A673 (cell line): ENCODE data around the gene CDYL. TPM values are rescaled to one million over a fixed set of nuclear protein-coding genes. Genes with fewer than 3 reads are reported as not detected.

Source experiments
- BruUV-seq: library from RNA; stranded (reverse); fragments of 400-500 nt; replicated peaks from 2 replicates; lab custom pipeline; 2021; lab: Mats Ljungman, UMichigan
- CTCF ChIA-PET: fragments of 300-600 bp; sonication (Branson Sonifier 250); formaldehyde crosslinking; loops from one replicate; lab custom pipeline; 2022; ENCODE audit warnings: antibody characterized with exemption; lab: Charles Lee
- POLR2A ChIA-PET: fragments of 300-600 bp; sonication (Branson Sonifier 250); formaldehyde crosslinking; loops from one replicate; lab custom pipeline; 2022; ENCODE audit warnings: antibody characterized with exemption; ENCODE audit not compliant: low non-redundant PET; lab: Charles Lee
- DNase-seq: peaks from one replicate; pipeline ENCODE4 v3.0.0-alpha.2; 2015; ENCODE audit warnings: low spot score
- H3K27ac ChIP-seq: fragments of 200-600 bp; sonication (generic); 2 replicates; pipeline ENCODE4 v1.5.1; 2016; ENCODE audit warnings: mixed run types, low read depth, mild to moderate bottlenecking, mixed read lengths, antibody characterized with exemption, low read length; ENCODE audit not compliant: poor library complexity, severe bottlenecking
- H3K27me3 ChIP-seq: fragments of 200-600 bp; sonication (generic); replicated peaks from 2 replicates; pipeline ENCODE4 v1.6.1; 2017; ENCODE audit warnings: mixed run types, low read depth, mild to moderate bottlenecking, mixed read lengths, antibody characterized with exemption, low read length; ENCODE audit not compliant: insufficient read depth, poor library complexity
- H3K36me3 ChIP-seq: fragments of 200-600 bp; sonication (generic); 2 replicates; pipeline ENCODE4 v1.6.1; 2016; ENCODE audit warnings: mixed run types, mild to moderate bottlenecking, mixed read lengths, antibody characterized with exemption, low read length; ENCODE audit not compliant: insufficient read depth, poor library complexity, severe bottlenecking
- H3K4me1 ChIP-seq: fragments of 200-600 bp; sonication (generic); 2 replicates; pipeline ENCODE4 v1.6.1; 2017; ENCODE audit warnings: mixed run types, mild to moderate bottlenecking, mixed read lengths, antibody characterized with exemption, low read length; ENCODE audit not compliant: insufficient read depth, poor library complexity, severe bottlenecking
- H3K4me3 ChIP-seq: fragments of 200-600 bp; sonication (generic); 2 replicates; pipeline ENCODE4 v1.5.1; 2016; ENCODE audit warnings: low read depth, mixed run types, mild to moderate bottlenecking, mixed read lengths, low read length; ENCODE audit not compliant: poor library complexity, severe bottlenecking
- H3K9me3 ChIP-seq: fragments of 200-600 bp; sonication (generic); 2 replicates; pipeline ENCODE4 v1.6.1; 2016; ENCODE audit warnings: mixed run types, low read depth, mild to moderate bottlenecking, mixed read lengths, antibody characterized with exemption, low read length; ENCODE audit not compliant: poor library complexity, severe bottlenecking
- CTCF ChIP-seq: fragments of 300-800, 200-600 bp; sonication (generic); conservative IDR thresholded peaks from 2 replicates; pipeline ENCODE4 v1.5.1; 2017; ENCODE audit warnings: low read depth, mild to moderate bottlenecking, antibody characterized with exemption, low read length, moderate library complexity, mixed read lengths
- EZH2 ChIP-seq: fragments of 200-600 bp; sonication (generic); IDR thresholded peaks from 2 replicates; pipeline ENCODE4 v1.6.1; 2017; ENCODE audit warnings: borderline replicate concordance, low read depth, mild to moderate bottlenecking, mixed read lengths, antibody characterized with exemption, low read length; ENCODE audit not compliant: poor library complexity, severe bottlenecking
- intact Hi-C: fragments of 100-400 bp; cut with micrococcal nuclease; formaldehyde crosslinking; loops from one replicate; pipeline ENCODE4 v1.10.0; 2022; ENCODE audit not compliant: unreplicated experiment
- total RNA-seq: library from RNA; stranded (reverse); gene quantifications from 2 replicates; pipeline ENCODE4 v1.2.3, GENCODE V29; 2021

CDYL gene
- total RNA-seq, 1 experiment from 2014 or later = 57.6 TPM

- H3K9me3 ChIP-seq = no peaks in the 10 kb centered on the region
- no peaks in the 10 kb centered on the region for H3K36me3 ChIP-seq
- intact Hi-C loops = no loop called here
- TF ChIP-seq EZH2 (no peak), CTCF (no peak)
- no peak for DNase-seq
- no peak overlapping the region for H3K4me3 ChIP-seq
- ChIA-PET POLR2A (no interaction called here), CTCF (no interaction called here)
- H3K4me1 ChIP-seq = peaks cover 9% of the 10 kb centered on the region
- no peak overlapping the region for H3K27ac ChIP-seq
- no peaks in the 10 kb centered on the region for H3K27me3 ChIP-seq
- no TSS peak for BruUV-seq
Observed at GRCh38 chr6:4885341-4885933, 109.2 kb downstream of the CDYL start.

GRCh38 chr6:4888841-4889240 is 112.6 kb downstream of the CDYL start:
- ChIA-PET POLR2A (no interaction called here), CTCF (no interaction called here)
- H3K9me3 ChIP-seq = no peaks in the 10 kb centered on the region
- H3K4me3 ChIP-seq = no peak overlapping the region
- TF ChIP-seq CTCF (no peak), EZH2 (no peak)
- no peak for DNase-seq
- H3K4me1 ChIP-seq = peaks cover 9% of the 10 kb centered on the region
- BruUV-seq = no TSS peak
- no peaks in the 10 kb centered on the region for H3K27me3 ChIP-seq
- no peak overlapping the region for H3K27ac ChIP-seq
- intact Hi-C loops = no loop called here
- H3K36me3 ChIP-seq = no peaks in the 10 kb centered on the region

GRCh38 chr6:4889701-4890100 is 113.5 kb downstream of the CDYL start:
- BruUV-seq = no TSS peak
- peak; percentile 50 for DNase-seq
- ChIA-PET POLR2A (no interaction called here), CTCF (no interaction called here)
- Histone ChIP-seq H3K4me1 (peaks cover 9% of the 10 kb centered on the region), H3K27me3 (no peaks in the 10 kb centered on the region), H3K9me3 (no peaks in the 10 kb centered on the region), H3K4me3 (no peak overlapping the region), H3K27ac (no peak overlapping the region), H3K36me3 (no peaks in the 10 kb centered on the region)
- intact Hi-C loops = no loop called here
- TF ChIP-seq CTCF = no peak
- no peak for TF ChIP-seq EZH2
